Adrenal gland (tissue), 5 donors: ENCODE measurements around the gene STK17A.

ENCODE experiments used
- CTCF ChIP-seq, 6 experiments: fragments of 450-650 bp in 4 of 6; fragments of 200-600 bp in 2 of 6; sonication (generic) in 1 of 6; IDR thresholded peaks; 1 replicate in 5 of 6; 2 replicates in 1 of 6; pipeline versions ENCODE4 v1.5.1 to v1.8.0; 2016 to 2021; ENCODE audit warnings: antibody characterized with exemption in 6 of 6, mild to moderate bottlenecking in 2 of 6, moderate library complexity in 1 of 6
- POLR2A ChIP-seq, 2 donors: fragments of 450-650 bp; IDR thresholded peaks; one replicate each; pipeline ENCODE4 v1.6.1; 2017; ENCODE audit warnings: antibody characterized with exemption in 2 of 2, mild to moderate bottlenecking in 2 of 2, moderate library complexity in 1 of 2
- donor health status: DM: no; HTN: no; CAD: no.

GRCh38 chr7:43666938-43667337 is 84.0 kb downstream of the STK17A start:
- TF ChIP-seq POLR2A (IDR thresholded peaks at IDR 0.05) (no peak), CTCF (IDR thresholded peaks at IDR 0.05) (no peak)
